Measurements from ENCODE around the gene RASGEF1C.

DNA sequence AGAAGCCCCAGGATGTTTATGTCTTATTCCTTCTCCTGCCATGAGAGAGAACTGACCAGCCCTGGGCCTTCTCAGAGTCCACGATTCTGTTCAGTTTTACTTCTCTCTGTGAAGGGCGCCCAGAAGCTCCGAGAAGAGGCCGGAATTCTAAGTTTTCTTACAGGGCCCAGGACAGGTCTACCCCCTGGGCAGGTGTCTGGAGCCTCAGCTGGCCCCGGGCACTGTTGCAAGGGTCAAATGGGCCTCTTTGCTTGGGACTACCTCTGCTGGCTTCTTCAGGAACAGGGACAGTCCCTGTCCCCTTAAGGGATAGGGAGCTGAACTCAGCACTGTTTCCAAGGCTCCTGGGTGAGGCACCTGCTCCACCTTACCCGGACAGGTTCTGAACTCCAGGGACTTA lies 55.0 kb downstream of the RASGEF1C start:
- TF ChIP-seq CTCF (IDR thresholded peaks at IDR 0.05) (no peak), EP300 (IDR thresholded peaks at IDR 0.05) (no peak), POLR2A (IDR thresholded peaks at IDR 0.05; ENCODE audit: low read depth) (no peak)
